HL-60 (cell line): ENCODE results near the gene ITGB3.
"Not testable (repeated sequence)": the region's sequence is repeated elsewhere in the genome, so short reads cannot be mapped to it uniquely, and the experiment has no call there.

Experiments
- DNase-seq, 2 experiments: peaks; one replicate each; pipeline ENCODE4 v3.0.0-alpha.2; 2010 to 2020; ENCODE audit warnings: low read depth in 1 of 2, low spot score in 1 of 2
- H3K27ac ChIP-seq: fragments of 250-450 bp; sonication (Bioruptor Pico); replicated peaks from 2 replicates; pipeline ENCODE4 v1.5.1; 2020; ENCODE audit warnings: mild to moderate bottlenecking, moderate library complexity
- H3K27me3 ChIP-seq: fragments of 250-450 bp; sonication (Bioruptor Pico); 2 replicates; pipeline ENCODE4 v1.5.1; 2021; ENCODE audit warnings: mild to moderate bottlenecking, moderate library complexity; ENCODE audit not compliant: insufficient read depth, poor library complexity, severe bottlenecking
- H3K4me3 ChIP-seq: replicated peaks from 2 replicates; pipeline ENCODE4 v1.5.1; 2011; ENCODE audit warnings: mild to moderate bottlenecking, control low read depth, low read length; ENCODE audit not compliant: insufficient read depth
- GABPA ChIP-seq: IDR thresholded peaks from 2 replicates; pipeline ENCODE4 v1.6.1; 2012; ENCODE audit warnings: low read depth
- POLR2AphosphoS5 ChIP-seq: IDR thresholded peaks from 2 replicates; pipeline ENCODE4 v1.6.1; 2012; ENCODE audit warnings: low read depth
- SPI1 ChIP-seq: IDR thresholded peaks from 2 replicates; pipeline ENCODE4 v1.6.1; 2012; ENCODE audit warnings: low read depth, mild to moderate bottlenecking, borderline replicate concordance
- TF ChIP-seq, protein P1 (sequence below): IDR thresholded peaks from one replicate; pipeline ENCODE4 v1.5.1; 2011; ENCODE audit warnings: low read length, control low read depth, inconsistent platforms; ENCODE audit not compliant: insufficient read depth
- TF ChIP-seq, protein P2 (sequence below): IDR thresholded peaks from 2 replicates; pipeline ENCODE4 v1.6.1; 2012; ENCODE audit warnings: low read depth; ENCODE audit not compliant: insufficient replicate concordance

Gene ITGB3

DNA sequence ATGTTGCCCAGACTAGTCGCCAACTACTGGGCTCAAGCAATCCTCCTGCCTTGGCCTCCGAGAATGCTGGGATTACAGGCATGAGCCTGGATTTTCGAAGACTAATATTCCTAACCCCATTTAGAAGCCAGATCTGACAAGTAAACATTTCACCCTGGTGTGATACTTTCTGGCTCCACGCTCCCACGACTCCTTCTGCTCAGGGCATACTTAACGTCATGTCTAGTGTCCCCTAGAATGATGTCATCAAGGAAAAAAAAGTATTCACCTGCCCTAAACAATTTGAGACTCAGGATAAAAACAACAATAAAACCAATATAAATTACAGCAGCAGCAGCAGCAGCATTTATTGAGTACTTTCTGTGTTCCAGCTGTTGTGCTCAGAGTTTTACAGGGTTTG is 13.2 kb downstream of the ITGB3 start:
- H3K27ac ChIP-seq: no peak overlapping the region
- no peak for DNase-seq
- no peaks in the 10 kb centered on the region for H3K27me3 ChIP-seq
- TF ChIP-seq GABPA: no peak
- TF ChIP-seq, protein P1, sequence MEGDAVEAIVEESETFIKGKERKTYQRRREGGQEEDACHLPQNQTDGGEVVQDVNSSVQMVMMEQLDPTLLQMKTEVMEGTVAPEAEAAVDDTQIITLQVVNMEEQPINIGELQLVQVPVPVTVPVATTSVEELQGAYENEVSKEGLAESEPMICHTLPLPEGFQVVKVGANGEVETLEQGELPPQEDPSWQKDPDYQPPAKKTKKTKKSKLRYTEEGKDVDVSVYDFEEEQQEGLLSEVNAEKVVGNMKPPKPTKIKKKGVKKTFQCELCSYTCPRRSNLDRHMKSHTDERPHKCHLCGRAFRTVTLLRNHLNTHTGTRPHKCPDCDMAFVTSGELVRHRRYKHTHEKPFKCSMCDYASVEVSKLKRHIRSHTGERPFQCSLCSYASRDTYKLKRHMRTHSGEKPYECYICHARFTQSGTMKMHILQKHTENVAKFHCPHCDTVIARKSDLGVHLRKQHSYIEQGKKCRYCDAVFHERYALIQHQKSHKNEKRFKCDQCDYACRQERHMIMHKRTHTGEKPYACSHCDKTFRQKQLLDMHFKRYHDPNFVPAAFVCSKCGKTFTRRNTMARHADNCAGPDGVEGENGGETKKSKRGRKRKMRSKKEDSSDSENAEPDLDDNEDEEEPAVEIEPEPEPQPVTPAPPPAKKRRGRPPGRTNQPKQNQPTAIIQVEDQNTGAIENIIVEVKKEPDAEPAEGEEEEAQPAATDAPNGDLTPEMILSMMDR: no peak
- H3K4me3 ChIP-seq: no peak overlapping the region

GRCh38 chr17:47267354-47267828 is 13.8 kb downstream of the ITGB3 start:
- H3K27ac ChIP-seq: no peak overlapping the region
- no peak for TF ChIP-seq GABPA
- no peaks in the 10 kb centered on the region for H3K27me3 ChIP-seq
- no peak overlapping the region for H3K4me3 ChIP-seq
- DNase-seq: no peak

- not testable (repeated sequence) for H3K27ac ChIP-seq, H3K27me3 ChIP-seq, DNase-seq, H3K4me3 ChIP-seq
Measured at GRCh38 chr17:47268964-47269363, 15.3 kb downstream of the ITGB3 start.

GRCh38 chr17:47269561-47270280 is 16.1 kb downstream of the ITGB3 start:
- not testable (repeated sequence) for DNase-seq, H3K27ac ChIP-seq, H3K4me3 ChIP-seq, H3K27me3 ChIP-seq

DNA sequence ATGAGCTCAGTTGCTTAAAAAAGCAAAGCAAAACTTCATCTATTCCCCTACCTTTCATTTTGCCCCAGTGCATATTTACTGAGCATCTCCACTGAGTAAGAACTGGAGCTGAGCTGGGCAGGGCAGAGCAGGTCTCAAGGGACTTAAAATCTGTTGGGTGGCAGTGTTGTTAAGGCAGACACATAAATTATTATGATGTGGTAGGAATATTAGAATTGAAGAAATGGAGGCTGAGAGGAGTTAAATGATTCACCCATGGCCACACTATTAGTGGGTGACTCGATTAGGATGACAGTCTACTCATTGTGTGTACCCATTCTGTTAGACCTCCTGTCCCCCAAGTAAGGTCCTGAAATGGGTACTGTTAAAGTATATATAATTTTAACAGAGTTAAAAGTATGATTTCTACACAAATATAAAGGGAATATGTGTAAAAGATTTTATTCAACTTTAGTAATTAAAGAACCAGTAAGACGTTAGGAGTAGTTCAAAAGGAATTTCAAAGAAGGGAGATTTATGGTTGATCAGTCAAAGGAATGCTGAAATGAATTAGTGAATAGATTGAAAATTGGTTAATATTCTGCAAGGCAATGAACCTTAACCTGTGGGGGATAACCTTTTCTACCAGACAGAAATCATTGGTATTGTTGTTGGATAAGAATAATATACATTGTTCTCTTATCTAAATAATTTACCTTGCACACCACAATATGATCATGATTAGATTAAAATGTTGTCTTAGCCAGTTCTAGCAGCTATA is 17.5 kb downstream of the ITGB3 start:
- TF ChIP-seq, protein P1: no peak
- TF ChIP-seq SPI1 (no peak), GABPA (no peak), POLR2AphosphoS5 (no peak)
- TF ChIP-seq, protein P2, sequence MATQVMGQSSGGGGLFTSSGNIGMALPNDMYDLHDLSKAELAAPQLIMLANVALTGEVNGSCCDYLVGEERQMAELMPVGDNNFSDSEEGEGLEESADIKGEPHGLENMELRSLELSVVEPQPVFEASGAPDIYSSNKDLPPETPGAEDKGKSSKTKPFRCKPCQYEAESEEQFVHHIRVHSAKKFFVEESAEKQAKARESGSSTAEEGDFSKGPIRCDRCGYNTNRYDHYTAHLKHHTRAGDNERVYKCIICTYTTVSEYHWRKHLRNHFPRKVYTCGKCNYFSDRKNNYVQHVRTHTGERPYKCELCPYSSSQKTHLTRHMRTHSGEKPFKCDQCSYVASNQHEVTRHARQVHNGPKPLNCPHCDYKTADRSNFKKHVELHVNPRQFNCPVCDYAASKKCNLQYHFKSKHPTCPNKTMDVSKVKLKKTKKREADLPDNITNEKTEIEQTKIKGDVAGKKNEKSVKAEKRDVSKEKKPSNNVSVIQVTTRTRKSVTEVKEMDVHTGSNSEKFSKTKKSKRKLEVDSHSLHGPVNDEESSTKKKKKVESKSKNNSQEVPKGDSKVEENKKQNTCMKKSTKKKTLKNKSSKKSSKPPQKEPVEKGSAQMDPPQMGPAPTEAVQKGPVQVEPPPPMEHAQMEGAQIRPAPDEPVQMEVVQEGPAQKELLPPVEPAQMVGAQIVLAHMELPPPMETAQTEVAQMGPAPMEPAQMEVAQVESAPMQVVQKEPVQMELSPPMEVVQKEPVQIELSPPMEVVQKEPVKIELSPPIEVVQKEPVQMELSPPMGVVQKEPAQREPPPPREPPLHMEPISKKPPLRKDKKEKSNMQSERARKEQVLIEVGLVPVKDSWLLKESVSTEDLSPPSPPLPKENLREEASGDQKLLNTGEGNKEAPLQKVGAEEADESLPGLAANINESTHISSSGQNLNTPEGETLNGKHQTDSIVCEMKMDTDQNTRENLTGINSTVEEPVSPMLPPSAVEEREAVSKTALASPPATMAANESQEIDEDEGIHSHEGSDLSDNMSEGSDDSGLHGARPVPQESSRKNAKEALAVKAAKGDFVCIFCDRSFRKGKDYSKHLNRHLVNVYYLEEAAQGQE: no peak
- H3K27me3 ChIP-seq: no peaks in the 10 kb centered on the region

GRCh38 chr17:47272491-47272890 is 18.9 kb downstream of the ITGB3 start:
- TF ChIP-seq POLR2AphosphoS5 (no peak), SPI1 (no peak), GABPA (no peak)
- TF ChIP-seq, protein P2: no peak
- TF ChIP-seq, protein P1: no peak
- no peak for DNase-seq
- no peaks in the 10 kb centered on the region for H3K27me3 ChIP-seq
- H3K27ac ChIP-seq: no peak overlapping the region
- no peak overlapping the region for H3K4me3 ChIP-seq

More for the DNA sequence above, 17.5 kb downstream of the ITGB3 start:
- Histone ChIP-seq H3K4me3 (no peak overlapping the region), H3K27ac (no peak overlapping the region)
- DNase-seq: no peak
